Measurements from ENCODE around the gene TCF3. TPM values are rescaled to one million over a fixed set of nuclear protein-coding genes. Genes with fewer than 3 reads are reported as not detected.

The TCF3 gene
- total RNA-seq, 6 experiments from 2014 or later = 11.0 to 30.1 (median 15.9) TPM

DNA sequence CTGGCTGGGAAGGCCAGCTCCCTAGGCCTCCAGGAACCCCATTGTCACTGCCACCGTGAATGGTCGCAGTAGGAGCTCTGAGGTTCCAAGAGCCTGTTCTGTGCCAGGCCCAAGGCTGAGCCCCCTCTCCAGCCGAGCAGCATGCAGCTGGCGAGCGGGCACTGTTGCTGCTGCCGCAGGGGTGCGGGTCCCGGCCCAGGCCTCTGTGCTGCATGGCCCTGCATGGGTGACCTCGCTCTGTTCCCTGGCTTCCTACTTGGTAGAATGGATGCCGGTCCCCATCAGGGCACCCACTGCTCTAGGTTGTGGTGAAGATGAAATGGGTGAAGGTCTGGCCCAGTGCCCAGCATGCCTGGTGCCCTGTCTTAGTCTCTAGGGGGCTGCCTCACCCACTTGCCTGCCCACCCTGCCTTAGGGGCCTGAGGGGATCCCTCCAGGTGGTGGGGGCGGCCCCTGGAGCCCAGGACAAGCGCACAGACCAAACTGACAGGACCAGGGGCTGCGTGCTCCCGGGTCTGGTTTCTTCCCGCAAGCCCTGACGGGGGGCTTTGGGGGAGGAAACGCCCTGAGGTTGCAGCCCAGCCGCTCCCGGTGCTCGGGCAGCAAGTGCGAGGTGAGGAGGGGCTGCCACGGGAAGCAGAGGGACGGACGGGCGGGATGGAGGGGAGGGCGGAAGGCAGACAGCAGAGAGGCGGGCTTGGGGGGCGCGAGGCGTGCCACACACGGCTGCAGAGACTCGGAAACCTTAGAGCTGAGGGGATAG, 38.4 kb downstream of the TCF3 start:
- Histone ChIP-seq H3K4me3 (no peak overlapping the region), H3K27ac (no peak overlapping the region), H3K27me3 (no peaks in the 10 kb centered on the region), H3K4me1 (no peaks in the 10 kb centered on the region), H3K9me3 (no peaks in the 10 kb centered on the region), H3K36me3 (peaks cover 0 to 11% (median 0%) of the 10 kb centered on the region in 4 donors)
- TF ChIP-seq, protein P1, sequence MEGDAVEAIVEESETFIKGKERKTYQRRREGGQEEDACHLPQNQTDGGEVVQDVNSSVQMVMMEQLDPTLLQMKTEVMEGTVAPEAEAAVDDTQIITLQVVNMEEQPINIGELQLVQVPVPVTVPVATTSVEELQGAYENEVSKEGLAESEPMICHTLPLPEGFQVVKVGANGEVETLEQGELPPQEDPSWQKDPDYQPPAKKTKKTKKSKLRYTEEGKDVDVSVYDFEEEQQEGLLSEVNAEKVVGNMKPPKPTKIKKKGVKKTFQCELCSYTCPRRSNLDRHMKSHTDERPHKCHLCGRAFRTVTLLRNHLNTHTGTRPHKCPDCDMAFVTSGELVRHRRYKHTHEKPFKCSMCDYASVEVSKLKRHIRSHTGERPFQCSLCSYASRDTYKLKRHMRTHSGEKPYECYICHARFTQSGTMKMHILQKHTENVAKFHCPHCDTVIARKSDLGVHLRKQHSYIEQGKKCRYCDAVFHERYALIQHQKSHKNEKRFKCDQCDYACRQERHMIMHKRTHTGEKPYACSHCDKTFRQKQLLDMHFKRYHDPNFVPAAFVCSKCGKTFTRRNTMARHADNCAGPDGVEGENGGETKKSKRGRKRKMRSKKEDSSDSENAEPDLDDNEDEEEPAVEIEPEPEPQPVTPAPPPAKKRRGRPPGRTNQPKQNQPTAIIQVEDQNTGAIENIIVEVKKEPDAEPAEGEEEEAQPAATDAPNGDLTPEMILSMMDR (IDR thresholded peaks at IDR 0.05) = no peak
- no peak for TF ChIP-seq POLR2A (IDR thresholded peaks at IDR 0.05)
- DNase-seq (peak in 1 of 3 donors; percentile 46), ATAC-seq (no peak)
- intact Hi-C loops (cut with DNase I) = no loop called here
- WGBS (ENCODE audit: insufficient coverage, low coverage, low lambda C conversion rate, missing lambda C conversion rate) = 96% methylated on average over 19 of the region's 32 CpGs

DNA sequence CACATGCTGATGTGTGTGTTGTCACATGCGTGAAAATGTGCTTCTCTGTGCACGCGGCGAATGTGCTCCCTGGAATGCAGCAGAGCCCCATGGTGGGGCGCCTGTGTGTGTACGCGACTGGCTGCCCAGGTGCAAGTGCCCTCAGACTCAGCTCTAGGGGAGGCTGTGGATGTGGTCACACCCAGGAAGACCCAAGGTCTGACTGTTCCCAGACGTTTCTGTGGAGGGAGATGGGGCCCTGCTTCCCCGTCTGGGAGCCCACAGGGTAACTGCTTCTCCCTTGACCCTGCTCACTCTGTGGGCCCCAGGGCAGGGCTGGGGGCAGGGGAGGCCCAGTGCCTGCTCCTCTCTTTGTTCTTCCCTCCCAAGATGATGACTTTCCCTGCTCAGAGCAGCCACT, 39.3 kb downstream of the TCF3 start:
- intact Hi-C loops (cut with DNase I) = no loop called here
- Histone ChIP-seq H3K36me3 (peaks cover 0 to 11% (median 0%) of the 10 kb centered on the region in 4 donors), H3K4me3 (no peak overlapping the region), H3K9me3 (no peaks in the 10 kb centered on the region), H3K27ac (no peak overlapping the region), H3K27me3 (no peaks in the 10 kb centered on the region), H3K4me1 (no peaks in the 10 kb centered on the region)
- TF ChIP-seq, protein P1 (IDR thresholded peaks at IDR 0.05) = no peak
- TF ChIP-seq POLR2A (IDR thresholded peaks at IDR 0.05) = no peak
- DNase-seq = no peak
- ATAC-seq = no peak
- 100% methylated on average over 2 of the region's 9 CpGs for WGBS (ENCODE audit: insufficient coverage, low coverage, low lambda C conversion rate, missing lambda C conversion rate)

DNA sequence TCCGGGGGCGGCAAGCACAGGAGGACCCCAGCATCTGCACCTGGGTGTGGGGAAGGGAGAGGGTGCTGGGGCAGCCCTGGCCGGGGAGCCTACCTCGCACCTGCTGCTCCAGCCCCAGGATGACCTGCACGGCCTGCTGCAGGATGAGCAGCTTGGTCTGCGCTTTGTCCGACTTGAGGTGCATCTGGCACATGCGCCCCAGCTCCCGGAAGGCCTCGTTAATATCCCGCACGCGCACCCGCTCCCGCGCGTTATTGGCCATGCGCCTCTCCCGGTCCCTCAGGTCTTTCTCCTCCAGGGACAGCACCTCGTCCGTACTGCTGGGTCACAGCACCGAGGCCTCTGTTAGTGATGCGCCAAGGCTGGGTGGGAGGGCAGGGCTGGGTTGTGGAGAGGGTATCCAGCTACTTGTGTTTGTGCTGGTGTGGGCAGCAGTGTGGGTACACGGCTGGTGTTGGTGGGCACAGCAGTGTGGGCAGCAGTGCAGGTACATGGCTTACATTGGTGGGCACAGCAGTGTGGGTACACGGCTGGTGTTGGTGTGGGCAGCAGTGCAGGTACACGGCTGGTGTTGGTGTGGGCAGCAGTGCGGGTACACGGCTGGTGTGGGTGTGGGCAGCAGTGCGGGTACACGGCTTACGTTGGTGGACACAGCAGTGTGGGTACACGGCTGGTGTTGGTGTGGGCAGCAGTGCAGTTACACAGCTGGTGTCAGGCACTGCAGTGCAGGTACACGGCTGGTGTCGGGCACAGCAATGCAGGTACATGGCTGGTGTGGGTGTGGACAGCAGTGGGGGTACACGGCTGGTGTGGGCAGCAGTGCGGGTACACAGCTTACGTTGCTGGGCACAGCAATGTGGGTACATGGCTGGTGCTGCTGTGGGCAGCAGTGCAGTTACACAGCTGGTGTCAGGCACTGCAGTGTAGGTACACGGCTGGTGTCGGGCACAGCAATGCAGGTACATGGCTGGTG, 40.0 kb downstream of the TCF3 start:
- Histone ChIP-seq H3K4me3 (no peak overlapping the region), H3K27ac (no peak overlapping the region), H3K36me3 (peaks cover 0 to 11% (median 0%) of the 10 kb centered on the region in 4 donors), H3K9me3 (no peaks in the 10 kb centered on the region), H3K27me3 (no peaks in the 10 kb centered on the region), H3K4me1 (no peaks in the 10 kb centered on the region)
- DNase-seq (no peak), ATAC-seq (no peak)
- TF ChIP-seq POLR2A (IDR thresholded peaks at IDR 0.05) = no peak
- TF ChIP-seq, protein P1 (IDR thresholded peaks at IDR 0.05) = no peak
- 89% methylated on average over 13 of the region's 39 CpGs for WGBS (ENCODE audit: insufficient coverage, low coverage, low lambda C conversion rate, missing lambda C conversion rate)
- intact Hi-C loops (cut with DNase I) = no loop called here

DNA sequence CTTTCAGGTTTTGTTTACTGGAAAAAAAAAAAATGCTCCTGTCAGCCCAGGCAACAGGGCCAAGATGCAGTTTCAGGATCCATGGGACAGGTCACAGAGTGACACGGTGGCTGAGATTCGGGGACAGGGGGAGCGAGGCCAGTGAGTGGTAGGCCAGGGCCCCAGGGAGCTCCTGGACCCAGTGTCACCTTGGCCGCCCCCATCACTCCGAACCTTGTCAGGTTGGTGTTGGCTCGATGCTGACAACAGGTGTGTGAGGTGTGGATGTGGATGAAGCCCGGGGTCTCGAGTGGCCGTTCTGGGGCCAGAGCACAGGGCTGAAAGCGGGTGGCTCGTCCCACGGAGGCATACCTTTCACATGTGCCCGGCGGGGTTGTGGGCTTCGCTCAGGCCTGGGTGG, 41.1 kb downstream of the TCF3 start:
- Histone ChIP-seq H3K27ac (no peak overlapping the region), H3K9me3 (no peaks in the 10 kb centered on the region), H3K27me3 (no peaks in the 10 kb centered on the region), H3K36me3 (peaks cover 0 to 11% (median 0%) of the 10 kb centered on the region in 4 donors), H3K4me1 (peaks cover 0 to 4% (median 1%) of the 10 kb centered on the region in 4 donors), H3K4me3 (no peak overlapping the region)
- 100% methylated on average over 3 of the region's 15 CpGs for WGBS (ENCODE audit: insufficient coverage, low coverage, low lambda C conversion rate, missing lambda C conversion rate)
- TF ChIP-seq POLR2A (IDR thresholded peaks at IDR 0.05) = no peak
- TF ChIP-seq, protein P1 (IDR thresholded peaks at IDR 0.05) = no peak
- ATAC-seq (no peak), DNase-seq (no peak)
- intact Hi-C loops (cut with DNase I) = no loop called here
